ENCODE measurements around the gene TM6SF1.
"Not testable (repeated sequence)": the region's sequence is repeated elsewhere in the genome, so short reads cannot be mapped to it uniquely, and the experiment has no call there.

Gene TM6SF1

GRCh38 chr15:83106994-83107840 lies at the start of gene TM6SF1:
TM6SF1 (plus strand) TSS chr15:83107645; CDS start chr15:83107681, 36 bp downstream.
- no peak for DNase-seq

GRCh38 chr15:83057696-83058376 lies 49.6 kb upstream of the TM6SF1 start:
- no peak for DNase-seq

- peak; percentile 26 for DNase-seq
Measured at GRCh38 chr15:83061680-83062079, 45.8 kb upstream of the TM6SF1 start.

GRCh38 chr15:83062768-83063180 lies 44.7 kb upstream of the TM6SF1 start:
- no peak for DNase-seq

- DNase-seq, result no peak
Measured at GRCh38 chr15:83063551-83063950, 43.9 kb upstream of the TM6SF1 start.

GRCh38 chr15:83064859-83065258 lies 42.6 kb upstream of the TM6SF1 start:
- no peak for DNase-seq

GRCh38 chr15:83065431-83065830 lies 42.0 kb upstream of the TM6SF1 start:
- no peak for DNase-seq

- no peak for DNase-seq
Measured at GRCh38 chr15:83066034-83066733, 41.3 kb upstream of the TM6SF1 start.

GRCh38 chr15:83066734-83067637 lies 40.5 kb upstream of the TM6SF1 start, which contains the start of gene BTBD1:
BTBD1 (minus strand) TSS chr15:83067252; CDS start chr15:83067151, 101 bp downstream.
- peak; percentile 96 for DNase-seq

GRCh38 chr15:83067638-83067962 lies 39.8 kb upstream of the TM6SF1 start:
- no peak for DNase-seq

- DNase-seq, result no peak
Measured at GRCh38 chr15:83068054-83068453, 39.4 kb upstream of the TM6SF1 start.

- DNase-seq, result not testable (repeated sequence)
Measured at GRCh38 chr15:83069211-83069642, 38.2 kb upstream of the TM6SF1 start.

- DNase-seq, result no peak
Measured at GRCh38 chr15:83077491-83078230, 29.8 kb upstream of the TM6SF1 start.

- no peak for DNase-seq
Measured at GRCh38 chr15:83078712-83079111, 28.7 kb upstream of the TM6SF1 start.

GRCh38 chr15:83081256-83082014 lies 26.0 kb upstream of the TM6SF1 start:
- no peak for DNase-seq

- DNase-seq, result no peak
Measured at GRCh38 chr15:83082730-83083386, 24.6 kb upstream of the TM6SF1 start.

GRCh38 chr15:83085461-83085860 lies 22.0 kb upstream of the TM6SF1 start:
- DNase-seq, result not testable (repeated sequence)

- not testable (repeated sequence) for DNase-seq
Measured at GRCh38 chr15:83085864-83086552, 21.4 kb upstream of the TM6SF1 start.

GRCh38 chr15:83087576-83087975 lies 19.9 kb upstream of the TM6SF1 start:
- DNase-seq, result no peak

GRCh38 chr15:83088876-83089275 lies 18.6 kb upstream of the TM6SF1 start:
- DNase-seq, result no peak

All from fibroblast of upper back skin (primary cell).